Measurements from ENCODE around the gene MSL2. TPM values are rescaled to one million over a fixed set of nuclear protein-coding genes. Genes with fewer than 3 reads are reported as not detected.

Gene MSL2
- total and polyA plus RNA-seq, 2 of the 4 experiments (the other 2 are of a cell fraction): 7.1 to 13.6 TPM

GRCh38 chr3:136197159-136197793, 1.1 kb upstream of the MSL2 start:
- BruUV-seq (replicated peaks): no TSS peak
- WGBS, 2 experiments (ENCODE audit: extremely low coverage in 2 of 2, insufficient read length in 1 of 2): no CpG with 5 or more reads among the region's 15 CpGs

More at GRCh38 chr3:136197159-136197793, 1.1 kb upstream of the MSL2 start:
- peak overlapping the region; percentile 83 for H3K18ac ChIP-seq (ENCODE audit: low read depth, low read length)
- peak overlapping the region; percentile 98 for H2BK5ac ChIP-seq (ENCODE audit: low read depth, low read length, poor library complexity, severe bottlenecking)
- peak overlapping the region; percentile 81 for H3K27ac ChIP-seq (ENCODE audit: insufficient read depth, low read length)
- H4K20me1 ChIP-seq (ENCODE audit: insufficient read depth, low read length): peaks cover 35% of the 10 kb centered on the region
- no peak for TF ChIP-seq FOS (IDR thresholded peaks at IDR 0.05; ENCODE audit: low read depth, low read length)
- TF ChIP-seq BHLHE40 (IDR thresholded peaks at IDR 0.05; ENCODE audit: low read depth, low read length): no peak
- no peak for TF ChIP-seq MAFK (IDR thresholded peaks at IDR 0.05; ENCODE audit: low read depth, low read length)
- TF ChIP-seq NFE2L2 (IDR thresholded peaks at IDR 0.05; ENCODE audit: low read depth, low read length): no peak
- no peak for TF ChIP-seq POLR2A (IDR thresholded peaks at IDR 0.05; ENCODE audit: low read depth, low read length)
- TF ChIP-seq SMC3 (IDR thresholded peaks at IDR 0.05; ENCODE audit: low read depth, low read length): no peak
- no peak for TF ChIP-seq MXI1 (IDR thresholded peaks at IDR 0.05; ENCODE audit: borderline replicate concordance, low read depth, low read length)
- no peak for TF ChIP-seq RAD21 (IDR thresholded peaks at IDR 0.05; ENCODE audit: low read length)
- DNase-seq (no peak), ATAC-seq (ENCODE audit: low read depth) (no peak)
- peak overlapping the region; percentile 83 for H4K5ac ChIP-seq (ENCODE audit: low read depth, low read length)
- peak overlapping the region; percentile 52; the same call in 1 of the 3 replicates for H2BK15ac ChIP-seq (ENCODE audit: low read depth, low read length)
- peak overlapping the region; percentile 98 for H4K91ac ChIP-seq (ENCODE audit: insufficient read depth, low read depth, low read length)
- peak overlapping the region; percentile 87 for H2AK5ac ChIP-seq (ENCODE audit: low read depth, low read length)
- peak overlapping the region; percentile 97 for H3K4me3 ChIP-seq (ENCODE audit: insufficient read depth, low read depth, low read length)
- dilution Hi-C loops (cut with HindIII; ENCODE audit: low sequenced_read_pairs, unreplicated experiment): no loop called here
- H3K27me3 ChIP-seq (ENCODE audit: control insufficient read depth, insufficient read depth, low read length): no peaks in the 10 kb centered on the region
- ChIA-PET POLR2A (ENCODE audit: unreplicated experiment) (interaction anchor here (0.6 kb wide), 1 partner anchor 68 kb away, joined by 4 read pairs; no protein-coding TSS in a partner anchor), CTCF (interaction anchor here (0.6 to 1.1 kb wide), 4 partner anchors 12 to 33 kb away, joined by 3 to 5 read pairs (median 4); no protein-coding TSS in a partner anchor)
- peak overlapping the region; percentile 99 for H2AFZ ChIP-seq (replicated peaks; ENCODE audit: low read length, poor library complexity)
- no peaks in the 10 kb centered on the region for H3K9me3 ChIP-seq (ENCODE audit: control insufficient read depth, insufficient read depth, low read length)
- no peaks in the 10 kb centered on the region for H3K36me3 ChIP-seq (ENCODE audit: control insufficient read depth, insufficient read depth, low read length)
- H3K23ac ChIP-seq (ENCODE audit: low read depth, low read length): peak overlapping the region; percentile 83
- peak overlapping the region; percentile 82 for H3K14ac ChIP-seq (replicated peaks; ENCODE audit: low read depth, low read length)
- peak overlapping the region; percentile 85 for H2BK120ac ChIP-seq (ENCODE audit: low read depth, low read length)
- H4K8ac ChIP-seq (ENCODE audit: low read depth in 2 of 2, low read length in 2 of 2): peak overlapping the region; percentile 20 to 94
- intact Hi-C loops (cut with micrococcal nuclease): loop anchor here (5.0 kb wide), 2 partner anchors 665 to 815 kb away; partner anchors contain the start of gene NCK1
- H3K9me1 ChIP-seq (ENCODE audit: insufficient read depth, low read length): no peaks in the 10 kb centered on the region
- 0 out of 2 replicates have a peak, but pooled peaks cover 2% of the 10 kb centered on the region for H3K4me1 ChIP-seq (ENCODE audit: control insufficient read depth, insufficient read depth, low read length)
- peak overlapping the region; percentile 12; the same call in 1 of the 2 replicates for H2BK20ac ChIP-seq (ENCODE audit: low read depth, low read length)
- H3K9ac ChIP-seq (ENCODE audit: low read depth, low read length): peak overlapping the region; percentile 63
- in situ Hi-C loops (cut with MboI; ENCODE audit: low sequenced_read_pairs): no loop called here
- H3K4ac ChIP-seq (ENCODE audit: low read depth, low read length): peak overlapping the region; percentile 92
- peak overlapping the region; percentile 68 for H3K56ac ChIP-seq (ENCODE audit: extremely low read depth, insufficient read depth, low read length)
- peak overlapping the region; percentile 94 for H2AK9ac ChIP-seq (replicated peaks; ENCODE audit: low read depth, low read length, poor library complexity)
- H3K79me1 ChIP-seq (ENCODE audit: low read depth in 1 of 2, low read length in 2 of 2): peaks cover 0 to 12% of the 10 kb centered on the region in 2 experiments; a peak in 2 of 4 replicates
- peak overlapping the region; percentile 83 for H3K4me2 ChIP-seq (ENCODE audit: low read depth, low read length)

Data from IMR-90 (cell line).